Stimulated activated CD8-positive, alpha-beta memory T cell treated with anti-CD3 and anti-CD28 coated beads, Interleukin-12 subunit alpha, Interleukin-12 subunit beta, amount 100 ng/mL, for 24 hours (primary cell): Measurements from ENCODE around the gene LARP7.
"Not testable (repeated sequence)": the region's sequence is repeated elsewhere in the genome, so short reads cannot be mapped to it uniquely, and the experiment has no call there.

Experiments
- DNase-seq: peaks from one replicate; pipeline ENCODE4 v3.0.0-alpha.2; 2020; ENCODE audit errors: extremely low read depth

The LARP7 gene

DNA sequence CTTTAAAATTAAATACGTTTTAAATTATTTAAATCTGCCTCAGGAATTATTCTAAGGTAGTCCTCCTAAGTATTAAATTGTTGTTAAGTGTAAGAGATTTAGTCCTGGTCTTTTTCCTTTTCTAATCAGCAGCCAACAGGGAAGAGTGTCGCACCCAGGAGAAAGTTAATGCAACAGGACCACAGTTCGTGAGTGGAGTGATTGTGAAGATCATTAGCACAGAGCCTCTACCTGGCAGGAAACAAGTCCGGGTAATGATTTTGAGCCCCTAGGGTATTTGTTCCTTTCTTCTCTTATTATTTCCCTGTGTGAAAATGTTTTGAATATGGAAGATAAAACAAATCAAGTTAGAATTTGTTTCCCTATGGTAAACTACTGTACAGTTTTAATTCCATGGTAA lies 13.4 kb downstream of the LARP7 start:
- no peak for DNase-seq

GRCh38 chr4:112651641-112652040 lies 14.7 kb downstream of the LARP7 start:
- DNase-seq: no peak

DNA sequence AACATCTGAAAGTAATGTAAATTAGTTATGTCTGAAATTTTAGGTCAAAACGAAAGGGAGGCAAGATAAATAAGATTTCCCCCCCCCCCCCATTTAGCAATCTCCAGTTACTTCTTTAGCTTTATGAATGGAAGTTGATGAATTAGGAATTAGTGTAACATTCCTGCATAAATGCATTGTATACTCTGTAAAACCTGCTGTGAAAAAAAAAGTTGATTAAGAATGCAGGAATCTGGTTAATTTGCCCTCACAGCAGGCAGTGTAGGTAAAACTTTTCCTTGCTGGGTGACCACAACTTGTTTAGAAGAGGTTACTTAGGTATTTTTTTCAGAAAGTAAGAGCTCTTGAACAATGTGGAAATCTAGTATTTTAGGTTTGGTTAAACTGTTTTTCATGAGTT lies 15.3 kb downstream of the LARP7 start:
- no peak for DNase-seq

DNA sequence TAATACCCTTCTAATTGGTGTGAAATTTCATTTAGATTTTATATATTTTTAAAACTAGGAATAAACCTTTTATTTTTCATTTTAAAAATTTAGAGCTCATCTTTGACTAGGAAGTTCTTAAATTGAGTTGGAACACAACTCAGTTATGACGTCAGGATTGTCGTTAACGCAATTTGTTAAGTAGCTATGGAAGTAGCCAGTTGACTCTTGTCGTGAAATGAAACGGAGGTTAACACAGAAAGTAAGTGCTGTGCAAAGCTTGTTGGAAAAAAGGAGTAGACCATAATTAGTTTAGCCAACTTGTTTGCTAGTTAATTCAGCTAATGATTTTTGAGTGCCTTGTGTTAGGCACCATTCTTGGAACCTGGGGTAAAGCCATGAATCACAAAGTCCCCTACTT lies 18.3 kb downstream of the LARP7 start:
- no peak for DNase-seq

- not testable (repeated sequence) for DNase-seq
Observed at GRCh38 chr4:112656115-112656514, 19.2 kb downstream of the LARP7 start.

DNA sequence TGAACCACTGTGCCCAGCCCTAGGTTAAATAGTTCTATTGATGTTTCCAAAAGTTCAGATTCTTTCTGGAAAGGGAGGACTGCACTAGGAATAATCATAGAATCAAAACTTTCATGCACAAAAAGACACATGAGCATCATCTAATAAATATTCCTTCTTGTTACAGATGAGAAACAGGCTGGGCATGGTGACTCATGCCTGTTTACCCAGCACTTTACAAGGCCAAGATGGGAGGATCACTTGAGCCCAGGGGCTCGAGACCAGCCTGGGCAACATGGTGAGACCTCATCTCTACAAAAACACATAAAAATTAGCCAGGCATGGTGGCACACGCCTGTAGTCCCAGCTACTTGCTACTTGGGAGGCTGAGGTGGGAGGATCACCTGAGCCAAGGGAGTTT lies 27.7 kb downstream of the LARP7 start:
- DNase-seq: no peak

DNA sequence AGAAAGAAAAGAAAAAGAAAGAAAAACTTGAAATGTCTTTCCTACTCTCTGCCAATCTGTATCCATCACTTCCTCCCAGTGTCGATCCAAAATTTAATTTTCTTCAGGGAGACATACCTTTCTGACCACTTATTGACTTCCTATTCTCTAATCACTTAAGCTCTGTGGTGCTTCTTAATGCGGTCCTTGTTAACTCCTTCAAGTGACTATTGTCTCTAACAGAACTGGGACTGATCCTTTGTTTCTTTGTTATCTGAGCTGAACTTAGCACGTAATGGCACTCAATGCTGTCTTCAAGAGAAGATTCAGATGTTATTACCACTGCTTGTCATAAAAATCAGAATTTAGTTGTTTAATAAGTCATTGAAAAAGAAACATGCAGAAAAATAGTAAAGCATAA lies 31.2 kb downstream of the LARP7 start:
- no peak for DNase-seq

DNA sequence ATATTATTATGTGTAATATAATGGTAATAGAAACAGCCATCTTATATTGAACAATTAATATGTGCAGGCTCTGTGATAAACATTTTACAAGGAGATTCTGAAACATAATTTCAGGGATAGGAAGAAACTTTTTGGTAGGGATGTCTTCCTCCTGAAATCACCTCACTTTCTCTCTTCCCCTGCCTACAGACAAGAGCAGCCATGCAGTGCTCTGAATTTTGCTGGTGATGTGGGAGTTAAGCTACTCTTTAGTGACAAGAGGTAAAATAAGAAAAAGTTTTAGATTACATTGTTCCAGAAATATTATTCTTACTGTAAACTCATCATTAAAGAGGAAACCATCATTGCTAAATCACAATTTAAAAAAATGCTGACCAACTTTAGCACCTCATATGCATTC lies 36.1 kb downstream of the LARP7 start:
- DNase-seq: no peak

- no peak for DNase-seq
Observed at GRCh38 chr4:112673686-112674085, 36.7 kb downstream of the LARP7 start.

DNA sequence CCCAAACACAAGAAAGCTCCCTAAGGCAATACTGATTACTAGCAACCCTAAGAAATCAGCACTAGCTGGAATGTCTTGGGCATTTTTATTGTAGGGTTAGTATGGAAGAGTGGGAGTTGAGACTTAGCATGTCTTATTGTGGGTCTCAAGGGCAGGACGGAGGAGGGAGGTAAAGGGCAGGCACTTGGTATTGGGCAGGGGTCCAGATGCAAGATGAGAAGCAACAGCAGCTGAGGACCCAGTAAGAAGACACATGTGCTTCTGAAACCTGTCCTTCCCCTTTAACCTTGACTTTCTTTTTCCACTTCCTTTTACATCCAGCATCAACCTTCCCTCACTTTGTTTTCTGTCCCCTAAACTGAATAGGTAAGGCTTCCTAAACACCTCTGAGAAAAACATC lies 37.4 kb downstream of the LARP7 start:
- no peak for DNase-seq

GRCh38 chr4:112677519-112678091 lies 40.7 kb downstream of the LARP7 start:
- no peak for DNase-seq

GRCh38 chr4:112680996-112681395 lies 44.1 kb downstream of the LARP7 start:
- DNase-seq: no peak

DNA sequence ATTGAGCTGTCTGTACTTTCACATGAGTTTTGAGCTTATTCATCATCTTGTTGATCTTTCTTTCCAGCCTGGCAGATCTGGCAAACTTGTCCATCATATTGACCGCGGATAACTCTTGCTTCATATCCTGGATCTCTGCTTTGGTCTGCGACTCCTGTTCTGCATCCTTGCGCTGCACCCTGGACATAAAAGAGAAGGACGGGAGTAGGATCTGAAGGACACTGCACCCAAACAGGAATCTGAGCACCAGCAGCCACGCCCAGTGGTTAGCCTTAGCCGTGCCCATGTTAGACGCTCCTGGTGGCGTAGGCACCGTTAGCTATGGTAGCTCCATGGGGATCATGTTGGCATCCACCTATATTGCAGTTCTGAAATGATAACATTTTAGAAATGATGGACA lies 56.6 kb downstream of the LARP7 start:
- DNase-seq: no peak

GRCh38 chr4:112700679-112701078 lies 63.7 kb downstream of the LARP7 start:
- no peak for DNase-seq

DNA sequence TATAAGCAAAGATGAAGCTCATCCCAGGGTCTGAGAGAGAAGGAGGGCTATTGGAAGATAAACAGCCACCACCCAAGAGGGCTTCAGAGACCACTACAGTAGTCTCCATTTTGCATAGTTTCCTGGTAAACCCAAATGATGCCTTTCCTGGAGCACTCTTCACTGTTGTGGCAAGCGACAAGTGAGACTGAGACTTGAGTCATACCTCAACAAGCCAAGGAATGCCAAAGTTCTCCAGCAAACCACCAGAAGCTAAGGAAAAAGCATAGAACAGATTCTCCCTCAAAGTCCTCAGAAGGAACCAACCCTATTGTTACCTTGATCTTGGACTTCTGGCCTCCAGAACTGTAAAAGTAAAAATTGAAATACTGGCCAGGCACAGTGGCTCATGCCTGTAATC lies 65.9 kb downstream of the LARP7 start:
- no peak for DNase-seq

DNA sequence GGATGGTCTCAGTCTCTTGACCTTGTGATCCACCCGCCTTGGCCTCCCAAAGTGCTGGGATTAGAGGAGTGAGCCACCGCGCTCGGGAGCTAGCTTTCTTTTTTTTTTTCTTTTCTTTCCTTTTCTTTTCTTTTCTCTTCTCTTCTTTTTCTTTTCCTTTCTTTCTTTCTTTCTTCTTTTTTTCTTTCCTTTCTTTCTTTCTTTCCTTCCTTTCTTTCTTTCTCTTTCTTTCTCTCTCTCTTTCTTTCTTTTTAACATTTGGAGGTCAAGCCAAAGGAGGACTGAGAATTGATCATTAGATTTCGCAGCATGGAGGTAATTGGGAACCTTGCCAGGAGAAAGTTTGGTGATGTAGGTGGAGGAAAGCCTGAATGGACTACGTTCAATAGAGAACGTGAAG lies 67.4 kb downstream of the LARP7 start:
- DNase-seq: no peak

DNA sequence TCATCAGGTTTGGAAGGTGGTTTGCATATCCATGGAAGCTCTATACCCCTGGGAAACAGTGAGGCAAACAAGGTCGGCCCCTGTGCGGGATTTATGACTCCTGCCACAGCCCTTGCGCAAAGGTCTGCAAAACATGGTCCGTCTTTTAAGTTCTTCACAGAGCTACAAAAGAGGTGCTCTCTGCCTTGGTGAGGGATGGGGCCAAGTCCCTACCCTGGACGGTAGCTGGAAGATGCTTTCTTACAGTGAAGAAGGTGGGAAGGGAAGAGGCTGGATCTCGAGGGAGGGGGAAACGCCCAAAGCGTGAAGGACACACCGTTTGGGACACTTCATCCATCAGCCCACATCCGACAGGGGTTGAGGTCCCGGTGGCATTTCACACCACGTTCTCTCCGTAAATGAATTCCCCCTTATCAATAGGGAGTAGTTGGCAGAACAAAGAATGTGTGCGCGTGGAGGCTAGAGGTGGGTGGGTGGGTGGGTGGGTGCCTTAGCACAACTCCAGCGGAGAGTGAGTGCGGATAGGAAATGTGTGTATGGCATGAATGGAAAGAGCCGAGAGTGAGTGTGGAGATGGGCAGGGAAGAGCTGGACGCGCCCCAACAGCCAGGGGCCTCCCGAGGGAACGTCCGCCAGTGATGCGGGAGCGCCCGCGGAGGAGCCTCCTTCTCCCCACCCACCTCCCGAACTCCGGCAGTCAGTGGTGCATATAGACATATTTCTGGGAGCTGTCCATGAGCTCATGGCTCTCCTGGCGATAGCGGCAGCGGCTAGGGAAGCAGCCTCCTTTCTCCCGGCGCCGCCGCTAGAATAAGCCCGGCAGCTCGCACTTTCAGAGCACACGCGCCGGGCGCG lies 68.3 kb downstream of the LARP7 start:
- no peak for DNase-seq

DNA sequence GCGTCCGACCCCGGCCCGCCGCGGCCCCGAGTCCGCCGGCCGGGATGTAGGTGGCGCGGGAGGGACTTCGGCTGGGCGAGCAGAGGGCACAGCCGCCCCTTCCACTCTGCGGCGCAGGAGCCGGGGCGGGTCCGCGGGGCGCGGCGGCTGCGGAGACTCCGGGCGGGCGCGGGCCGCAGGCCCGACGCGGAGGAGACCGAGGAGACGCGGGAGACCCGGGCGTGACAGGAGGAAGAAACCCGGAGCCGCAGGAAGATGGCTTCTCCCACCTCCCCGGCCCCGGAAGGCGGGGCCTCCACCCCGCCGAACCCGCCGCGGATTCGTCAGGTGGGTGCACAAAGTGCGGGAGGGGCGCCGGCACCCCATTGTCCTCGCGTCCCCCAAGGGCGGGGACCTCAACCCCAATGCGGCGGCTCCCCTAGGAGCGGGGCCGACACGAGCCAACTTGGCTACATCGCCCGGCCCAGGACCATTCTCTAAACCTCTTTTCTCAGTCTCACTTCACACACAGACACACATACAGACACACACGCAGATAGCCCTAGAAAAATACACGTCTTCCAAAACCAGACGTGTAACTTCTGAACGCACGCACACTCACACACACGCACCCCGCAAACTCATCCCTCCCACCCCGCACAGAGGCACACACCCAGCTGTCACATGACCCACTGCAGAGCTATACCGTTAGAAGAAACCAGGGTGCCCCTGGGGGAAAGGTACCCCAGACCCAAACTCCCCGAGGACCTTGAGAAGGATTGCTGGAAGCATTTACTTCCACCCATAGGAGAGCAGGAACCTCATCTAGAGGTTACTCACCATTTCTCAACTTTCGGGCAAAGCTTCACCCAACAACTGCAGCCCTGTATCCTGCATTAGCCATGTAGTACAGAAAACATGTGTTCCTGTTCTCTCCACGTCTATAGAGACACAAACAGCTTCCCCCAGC lies 69.2 kb downstream of the LARP7 start:
- not testable (repeated sequence) for DNase-seq

DNA sequence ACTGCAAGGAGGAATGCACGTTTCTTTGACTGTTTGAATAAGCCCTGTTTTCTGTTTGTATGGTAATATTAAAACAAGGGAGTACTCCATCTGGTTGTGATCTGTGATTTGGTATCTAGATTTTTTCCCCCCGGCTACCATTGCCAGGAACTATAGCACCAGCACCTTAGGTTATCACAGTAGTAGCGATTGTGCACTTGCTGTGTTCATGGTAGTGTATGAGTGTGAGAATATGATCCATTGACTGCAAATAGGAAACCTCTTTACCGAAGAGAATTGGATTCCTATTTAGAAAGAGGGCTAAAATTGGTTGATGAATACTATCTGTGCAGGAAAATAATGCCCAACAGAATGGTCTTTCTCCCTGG lies 69.9 kb downstream of the LARP7 start:
- DNase-seq: no peak
